HepG2 (cell line): ENCODE results near the gene MDP1. TPM values are rescaled to one million over a fixed set of nuclear protein-coding genes. Genes with fewer than 3 reads are reported as not detected.

ENCODE experiments used
- AGO2 ChIP-seq: fragments of 200-400 bp; formaldehyde crosslinking; optimal IDR thresholded peaks from 2 replicates; pipeline ENCODE3; 2017; ENCODE audit warnings: mild to moderate bottlenecking, low read depth, low read length, moderate library complexity
- DPF2 ChIP-seq: sonication (generic); formaldehyde crosslinking; IDR thresholded peaks from 2 replicates; pipeline ENCODE4 v1.4.0; 2020; ENCODE audit warnings: mild to moderate bottlenecking, low read depth, missing genetic modification reagents, borderline replicate concordance
- EP300 ChIP-seq, 3 experiments: sonication (generic) in 1 of 3; formaldehyde crosslinking in 1 of 3; IDR thresholded peaks; 2 replicates each; pipeline versions ENCODE4 v1.5.1 to v1.6.1; 2011 to 2020; ENCODE audit warnings: low read depth in 2 of 3, low read length in 2 of 3, borderline replicate concordance in 1 of 3, improper control_type of control experiment in 1 of 3, mild to moderate bottlenecking in 1 of 3, missing genetic modification reagents in 1 of 3, moderate library complexity in 1 of 3
- PTBP1 ChIP-seq: fragments of 200-400 bp; formaldehyde crosslinking; IDR thresholded peaks from 2 replicates; pipeline ENCODE4 v1.6.1; 2018; ENCODE audit warnings: low read length, low read depth; ENCODE audit not compliant: poor library complexity, severe bottlenecking
- RBM39 ChIP-seq: fragments of 200-400 bp; formaldehyde crosslinking; IDR thresholded peaks from one replicate; pipeline ENCODE4 v1.6.1; 2018; ENCODE audit warnings: antibody characterized with exemption, mild to moderate bottlenecking, low read depth, low read length; ENCODE audit not compliant: poor library complexity, severe bottlenecking
- RFX3 ChIP-seq: IDR thresholded peaks from 2 replicates; pipeline ENCODE4 v1.6.1; 2016; ENCODE audit warnings: missing biosample characterization, missing genetic modification reagents
- RFXANK ChIP-seq: IDR thresholded peaks from 2 replicates; pipeline ENCODE4 v1.6.1; 2016
- SIX4 ChIP-seq: sonication (generic); formaldehyde crosslinking; IDR thresholded peaks from 2 replicates; pipeline ENCODE4 v1.4.0; 2020; ENCODE audit warnings: missing genetic modification reagents
- SNAPC2 ChIP-seq: sonication (generic); formaldehyde crosslinking; IDR thresholded peaks from 2 replicates; pipeline ENCODE4 v1.8.1; 2022; ENCODE audit warnings: mild to moderate bottlenecking, missing genetic modification reagents
- SRF ChIP-seq: IDR thresholded peaks from 2 replicates; pipeline ENCODE4 v1.6.1; 2011; ENCODE audit warnings: mild to moderate bottlenecking, low read depth, low read length, moderate library complexity
- ZNF549 ChIP-seq: sonication (generic); formaldehyde crosslinking; IDR thresholded peaks from 2 replicates; pipeline ENCODE4 v1.5.0; 2020; ENCODE audit warnings: missing genetic modification reagents
- ZNF660 ChIP-seq: sonication (generic); formaldehyde crosslinking; IDR thresholded peaks from 2 replicates; pipeline ENCODE4 v1.5.1; 2020; ENCODE audit warnings: mild to moderate bottlenecking, low read depth, missing genetic modification reagents, borderline replicate concordance
- ZNF766 ChIP-seq: sonication (generic); formaldehyde crosslinking; IDR thresholded peaks from 2 replicates; pipeline ENCODE4 v1.5.0; 2020; ENCODE audit warnings: missing genetic modification reagents, borderline replicate concordance
- ZNF768 ChIP-seq: sonication (generic); formaldehyde crosslinking; IDR thresholded peaks from 2 replicates; pipeline ENCODE4 v1.4.0; 2020; ENCODE audit warnings: missing genetic modification reagents
- ZNF883 ChIP-seq: sonication (generic); formaldehyde crosslinking; IDR thresholded peaks from 2 replicates; pipeline ENCODE4 v1.5.1; 2020; ENCODE audit warnings: mild to moderate bottlenecking, missing genetic modification reagents; ENCODE audit errors: not compliant biosample characterization
- polyA plus RNA-seq, 8 experiments: library from polyadenylated mRNA; depleted of rRNA in 3 of 8; stranded (reverse) in 7 of 8; unstranded in 1 of 8; fragments of >200 nt; fragmentation: Illumina TruSeq in 4 of 8; extraction: Trizol in 4 of 8; gene quantifications; 2 replicates each; pipeline versions ENCODE4 v1.2.1 to v1.2.3, GENCODE V29; 2011 to 2016; ENCODE audit warnings: low read depth in 4 of 8, missing spikeins in 1 of 8, mixed read lengths in 1 of 8; ENCODE audit not compliant: insufficient read depth in 1 of 8
- total RNA-seq, 5 experiments: library from RNA; depleted of rRNA; stranded (reverse); fragments of >200 nt; fragmentation: Illumina TruSeq; extraction: Trizol; gene quantifications; 2 replicates each; pipeline ENCODE4 v1.2.3, GENCODE V29; 2016; ENCODE audit warnings: low read depth in 1 of 5
- TF ChIP-seq, protein P1 (sequence below): IDR thresholded peaks from 2 replicates; pipeline ENCODE4 v1.6.1; 2016; ENCODE audit warnings: missing biosample characterization, missing genetic modification reagents, low read depth
- TF ChIP-seq, protein P2 (sequence below): IDR thresholded peaks from 2 replicates; pipeline ENCODE4 v1.6.1; 2016; ENCODE audit warnings: low read depth, missing genetic modification reagents, missing compliant biosample characterization
- TF ChIP-seq, protein P3 (sequence below): IDR thresholded peaks from 2 replicates; pipeline ENCODE4 v1.4.0; 2020; ENCODE audit warnings: mild to moderate bottlenecking, missing genetic modification reagents

MDP1 gene
- total and polyA plus RNA-seq, 2 of the 13 experiments (the other 11 are each of a cell fraction or from before 2014, with no cell fraction given), result 44.1 to 48.7 TPM

DNA sequence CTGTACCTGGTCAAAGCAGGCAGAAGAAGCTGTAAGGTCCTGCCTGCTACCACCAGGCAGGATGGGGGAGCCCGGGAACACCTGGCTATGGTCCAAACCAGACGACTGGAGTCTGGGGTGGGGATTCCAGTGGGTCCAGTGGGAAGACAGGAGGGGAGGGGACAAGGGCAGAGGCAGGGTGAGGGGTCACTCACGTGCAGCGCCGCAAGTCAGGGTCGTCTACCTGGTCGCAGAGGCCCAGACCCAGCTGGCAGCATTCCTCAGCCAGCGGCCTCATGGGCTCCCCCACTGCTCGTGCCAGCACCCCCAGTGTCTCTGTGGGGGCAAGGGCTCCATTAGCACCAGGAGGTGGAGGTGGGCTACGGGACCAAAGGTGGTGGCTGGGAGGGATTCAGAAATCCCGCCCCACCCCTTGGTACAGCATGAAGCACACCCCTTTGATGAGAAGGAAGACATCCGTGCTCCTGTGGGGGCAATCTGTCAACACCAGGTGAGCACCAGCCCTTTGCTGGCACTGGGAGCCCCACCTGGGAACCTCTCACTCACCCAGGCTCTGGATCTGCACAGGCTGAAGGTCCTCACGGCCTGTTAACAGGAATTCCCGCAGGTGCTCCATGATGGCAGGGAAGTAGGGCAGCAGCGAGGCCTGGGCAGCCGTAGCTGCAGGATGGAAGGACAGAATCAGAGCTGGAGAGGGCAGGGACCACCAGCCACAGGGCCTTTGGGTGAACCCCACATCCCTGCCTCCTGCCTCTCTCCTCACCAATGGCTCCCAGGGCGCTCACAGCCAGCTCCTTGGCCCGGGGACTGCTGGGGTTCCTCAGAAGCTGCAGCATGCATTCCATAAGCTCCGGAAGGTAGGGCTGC is 31.5 kb downstream of the MDP1 start (continued):
- TF ChIP-seq ZNF660 (CRISPR knock-in tag), result 0 out of 2 replicates have a peak, but pooled peaks have one; percentile 30
- 0 out of 2 replicates have a peak, but pooled peaks have one; percentile 7 for TF ChIP-seq ZNF768 (CRISPR knock-in tag)
- TF ChIP-seq RFXANK, result no peak
- peak; percentile 66 for TF ChIP-seq AGO2
- TF ChIP-seq, protein P1, sequence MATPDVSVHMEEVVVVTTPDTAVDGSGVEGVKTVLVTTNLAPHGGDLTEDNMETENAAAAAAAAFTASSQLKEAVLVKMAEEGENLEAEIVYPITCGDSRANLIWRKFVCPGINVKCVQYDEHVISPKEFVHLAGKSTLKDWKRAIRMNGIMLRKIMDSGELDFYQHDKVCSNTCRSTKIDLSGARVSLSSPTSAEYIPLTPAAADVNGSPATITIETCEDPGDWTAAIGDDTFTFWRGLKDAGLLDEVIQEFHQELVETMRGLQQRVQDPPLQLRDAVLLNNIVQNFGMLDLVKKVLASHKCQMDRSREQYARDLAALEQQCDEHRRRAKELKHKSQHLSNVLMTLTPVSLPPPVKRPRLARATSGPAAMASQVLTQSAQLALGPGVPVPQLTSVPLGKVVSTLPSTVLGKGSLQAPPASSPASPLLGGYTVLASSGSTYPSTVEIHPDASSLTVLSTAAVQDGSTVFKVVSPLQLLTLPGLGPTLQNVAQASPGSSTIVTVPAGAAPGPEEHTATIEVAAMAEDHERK, result no peak
- no peak for TF ChIP-seq SNAPC2
- TF ChIP-seq RFX3 (CRISPR knock-in tag), result no peak
- TF ChIP-seq PTBP1, result no peak
- TF ChIP-seq ZNF883 (CRISPR knock-in tag), result peak; percentile 22
- no peak for TF ChIP-seq SIX4 (CRISPR knock-in tag)
- TF ChIP-seq, protein P2, sequence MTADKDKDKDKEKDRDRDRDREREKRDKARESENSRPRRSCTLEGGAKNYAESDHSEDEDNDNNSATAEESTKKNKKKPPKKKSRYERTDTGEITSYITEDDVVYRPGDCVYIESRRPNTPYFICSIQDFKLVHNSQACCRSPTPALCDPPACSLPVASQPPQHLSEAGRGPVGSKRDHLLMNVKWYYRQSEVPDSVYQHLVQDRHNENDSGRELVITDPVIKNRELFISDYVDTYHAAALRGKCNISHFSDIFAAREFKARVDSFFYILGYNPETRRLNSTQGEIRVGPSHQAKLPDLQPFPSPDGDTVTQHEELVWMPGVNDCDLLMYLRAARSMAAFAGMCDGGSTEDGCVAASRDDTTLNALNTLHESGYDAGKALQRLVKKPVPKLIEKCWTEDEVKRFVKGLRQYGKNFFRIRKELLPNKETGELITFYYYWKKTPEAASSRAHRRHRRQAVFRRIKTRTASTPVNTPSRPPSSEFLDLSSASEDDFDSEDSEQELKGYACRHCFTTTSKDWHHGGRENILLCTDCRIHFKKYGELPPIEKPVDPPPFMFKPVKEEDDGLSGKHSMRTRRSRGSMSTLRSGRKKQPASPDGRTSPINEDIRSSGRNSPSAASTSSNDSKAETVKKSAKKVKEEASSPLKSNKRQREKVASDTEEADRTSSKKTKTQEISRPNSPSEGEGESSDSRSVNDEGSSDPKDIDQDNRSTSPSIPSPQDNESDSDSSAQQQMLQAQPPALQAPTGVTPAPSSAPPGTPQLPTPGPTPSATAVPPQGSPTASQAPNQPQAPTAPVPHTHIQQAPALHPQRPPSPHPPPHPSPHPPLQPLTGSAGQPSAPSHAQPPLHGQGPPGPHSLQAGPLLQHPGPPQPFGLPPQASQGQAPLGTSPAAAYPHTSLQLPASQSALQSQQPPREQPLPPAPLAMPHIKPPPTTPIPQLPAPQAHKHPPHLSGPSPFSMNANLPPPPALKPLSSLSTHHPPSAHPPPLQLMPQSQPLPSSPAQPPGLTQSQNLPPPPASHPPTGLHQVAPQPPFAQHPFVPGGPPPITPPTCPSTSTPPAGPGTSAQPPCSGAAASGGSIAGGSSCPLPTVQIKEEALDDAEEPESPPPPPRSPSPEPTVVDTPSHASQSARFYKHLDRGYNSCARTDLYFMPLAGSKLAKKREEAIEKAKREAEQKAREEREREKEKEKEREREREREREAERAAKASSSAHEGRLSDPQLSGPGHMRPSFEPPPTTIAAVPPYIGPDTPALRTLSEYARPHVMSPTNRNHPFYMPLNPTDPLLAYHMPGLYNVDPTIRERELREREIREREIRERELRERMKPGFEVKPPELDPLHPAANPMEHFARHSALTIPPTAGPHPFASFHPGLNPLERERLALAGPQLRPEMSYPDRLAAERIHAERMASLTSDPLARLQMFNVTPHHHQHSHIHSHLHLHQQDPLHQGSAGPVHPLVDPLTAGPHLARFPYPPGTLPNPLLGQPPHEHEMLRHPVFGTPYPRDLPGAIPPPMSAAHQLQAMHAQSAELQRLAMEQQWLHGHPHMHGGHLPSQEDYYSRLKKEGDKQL (CRISPR knock-in tag), result no peak
- TF ChIP-seq RBM39, result no peak
- no peak for TF ChIP-seq SRF
- no peak for TF ChIP-seq DPF2
- TF ChIP-seq EP300 (IDR thresholded peaks at IDR 0.05; ENCODE audit: low read depth in 2 of 2, low read length in 2 of 2), result no peak
- TF ChIP-seq EP300 (CRISPR knock-in tag; IDR thresholded peaks at IDR 0.05; ENCODE audit: borderline replicate concordance), result no peak
- no peak for TF ChIP-seq ZNF766
- TF ChIP-seq, protein P3, sequence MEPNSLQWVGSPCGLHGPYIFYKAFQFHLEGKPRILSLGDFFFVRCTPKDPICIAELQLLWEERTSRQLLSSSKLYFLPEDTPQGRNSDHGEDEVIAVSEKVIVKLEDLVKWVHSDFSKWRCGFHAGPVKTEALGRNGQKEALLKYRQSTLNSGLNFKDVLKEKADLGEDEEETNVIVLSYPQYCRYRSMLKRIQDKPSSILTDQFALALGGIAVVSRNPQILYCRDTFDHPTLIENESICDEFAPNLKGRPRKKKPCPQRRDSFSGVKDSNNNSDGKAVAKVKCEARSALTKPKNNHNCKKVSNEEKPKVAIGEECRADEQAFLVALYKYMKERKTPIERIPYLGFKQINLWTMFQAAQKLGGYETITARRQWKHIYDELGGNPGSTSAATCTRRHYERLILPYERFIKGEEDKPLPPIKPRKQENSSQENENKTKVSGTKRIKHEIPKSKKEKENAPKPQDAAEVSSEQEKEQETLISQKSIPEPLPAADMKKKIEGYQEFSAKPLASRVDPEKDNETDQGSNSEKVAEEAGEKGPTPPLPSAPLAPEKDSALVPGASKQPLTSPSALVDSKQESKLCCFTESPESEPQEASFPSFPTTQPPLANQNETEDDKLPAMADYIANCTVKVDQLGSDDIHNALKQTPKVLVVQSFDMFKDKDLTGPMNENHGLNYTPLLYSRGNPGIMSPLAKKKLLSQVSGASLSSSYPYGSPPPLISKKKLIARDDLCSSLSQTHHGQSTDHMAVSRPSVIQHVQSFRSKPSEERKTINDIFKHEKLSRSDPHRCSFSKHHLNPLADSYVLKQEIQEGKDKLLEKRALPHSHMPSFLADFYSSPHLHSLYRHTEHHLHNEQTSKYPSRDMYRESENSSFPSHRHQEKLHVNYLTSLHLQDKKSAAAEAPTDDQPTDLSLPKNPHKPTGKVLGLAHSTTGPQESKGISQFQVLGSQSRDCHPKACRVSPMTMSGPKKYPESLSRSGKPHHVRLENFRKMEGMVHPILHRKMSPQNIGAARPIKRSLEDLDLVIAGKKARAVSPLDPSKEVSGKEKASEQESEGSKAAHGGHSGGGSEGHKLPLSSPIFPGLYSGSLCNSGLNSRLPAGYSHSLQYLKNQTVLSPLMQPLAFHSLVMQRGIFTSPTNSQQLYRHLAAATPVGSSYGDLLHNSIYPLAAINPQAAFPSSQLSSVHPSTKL (CRISPR knock-in tag), result no peak
- no peak for TF ChIP-seq ZNF549 (CRISPR knock-in tag)
